HCT116 (cell line): ENCODE measurements around the gene CUX1. TPM values are rescaled to one million over a fixed set of nuclear protein-coding genes. Genes with fewer than 3 reads are reported as not detected.

Experiments used
- ATAC-seq: fragments of 200-7000 bp; cut with Tn5 transposase; 2 replicates; pipeline ENCODE4 v1.9.1; 2020; ENCODE audit warnings: mild to moderate bottlenecking, moderate library complexity
- BruUV-seq: library from RNA; stranded (reverse); fragments of 400-500 nt; replicated peaks from 2 replicates; lab custom pipeline; 2021; lab: Mats Ljungman, UMichigan
- CTCF ChIA-PET: fragments of 300-600 bp; sonication (Branson Sonifier 250); formaldehyde crosslinking; loops from one replicate; lab custom pipeline; 2021; ENCODE audit warnings: antibody characterized with exemption; lab: Charles Lee
- POLR2A ChIA-PET: fragments of 300-600, 350-600 bp; sonication (Branson Sonifier 250); formaldehyde crosslinking; loops from one replicate; lab custom pipeline; 2021; ENCODE audit warnings: antibody characterized with exemption; lab: Charles Lee
- RAD21 ChIA-PET, 2 experiments: fragments of 300-600 bp; sonication (Branson Sonifier 250); formaldehyde crosslinking; loops; one replicate each; lab custom pipeline; 2023; ENCODE audit warnings: low total read pairs in 2 of 2; ENCODE audit not compliant: uncharacterized antibody in 2 of 2, unreplicated experiment in 2 of 2, low non-redundant PET in 1 of 2; lab: Charles Lee
- DNase-seq: peaks from one replicate; pipeline ENCODE4 v3.0.0-alpha.2; 2010; ENCODE audit warnings: low read depth, low spot score
- H2AFZ ChIP-seq: fragments of 200-600 bp; shearing (Covaris generic), sonication (generic); 2 replicates; pipeline ENCODE4 v1.6.1; 2017; ENCODE audit warnings: low read depth, mixed run types, mixed read lengths, antibody characterized with exemption, low read length; ENCODE audit not compliant: poor library complexity, severe bottlenecking
- H3K27ac ChIP-seq: 2 replicates; pipeline ENCODE4 v1.5.1; 2012; ENCODE audit warnings: low read depth, low read length
- H3K27me3 ChIP-seq: fragments of 200-600 bp; sonication (generic); 2 replicates; pipeline ENCODE4 v1.6.1; 2016; ENCODE audit warnings: mixed run types, low read length, mixed read lengths; ENCODE audit not compliant: insufficient read depth
- H3K36me3 ChIP-seq, 2 experiments: fragments of 200-500 bp in 1 of 2; fragments of 200-600 bp in 1 of 2; sonication (Bioruptor generic) in 1 of 2; sonication (generic) in 1 of 2; 2 replicates each; pipeline versions ENCODE4 v1.5.1 to v1.6.1; 2014 to 2016; ENCODE audit warnings: low read length in 2 of 2, inconsistent platforms in 1 of 2, mixed read lengths in 1 of 2, mixed run types in 1 of 2; ENCODE audit not compliant: insufficient read depth in 2 of 2, control insufficient read depth in 1 of 2
- H3K4me1 ChIP-seq, 2 experiments: fragments of 200-600 bp in 1 of 2; sonication (generic) in 1 of 2; 2 replicates each; pipeline versions ENCODE4 v1.5.1 to v1.6.1; 2012 to 2017; ENCODE audit warnings: low read length in 2 of 2, inconsistent platforms in 1 of 2, mild to moderate bottlenecking in 1 of 2, mixed read lengths in 1 of 2, mixed run types in 1 of 2, moderate library complexity in 1 of 2; ENCODE audit not compliant: insufficient read depth in 2 of 2, control insufficient read depth in 1 of 2
- H3K4me2 ChIP-seq: fragments of 200-600 bp; sonication (generic); 2 replicates; pipeline ENCODE4 v1.6.1; 2017; ENCODE audit warnings: mixed run types, low read length, mixed read lengths
- H3K4me3 ChIP-seq, 2 experiments: fragments of 200-600 bp in 1 of 2; sonication (generic) in 1 of 2; replicated peaks in 1 of 2; 2 replicates each; pipeline ENCODE4 v1.5.1; 2011 to 2016; ENCODE audit warnings: low read length in 2 of 2, control low read depth in 1 of 2, low read depth in 1 of 2, mild to moderate bottlenecking in 1 of 2, mixed read lengths in 1 of 2, mixed run types in 1 of 2
- H3K79me2 ChIP-seq: fragments of 200-600 bp; sonication (generic); 2 replicates; pipeline ENCODE4 v1.6.1; 2017; ENCODE audit warnings: mild to moderate bottlenecking, mixed run types, low read length, moderate library complexity, mixed read lengths; ENCODE audit not compliant: insufficient read depth
- H3K9ac ChIP-seq: fragments of 200-600 bp; sonication (generic); 2 replicates; pipeline ENCODE4 v1.6.1; 2016; ENCODE audit warnings: low read length, mixed read lengths
- H3K9me2 ChIP-seq: fragments of 200-600 bp; sonication (generic), shearing (Covaris generic); 2 replicates; pipeline ENCODE4 v1.6.1; 2017; ENCODE audit warnings: mixed run types, mild to moderate bottlenecking, moderate library complexity; ENCODE audit not compliant: insufficient read depth
- H3K9me3 ChIP-seq, 2 experiments: fragments of 200-500 bp in 1 of 2; fragments of 200-600 bp in 1 of 2; sonication (Bioruptor generic) in 1 of 2; sonication (generic) in 1 of 2; 2 replicates each; pipeline ENCODE4 v1.6.1; 2014 to 2017; ENCODE audit warnings: low read length in 2 of 2, mixed read lengths in 2 of 2, inconsistent platforms in 1 of 2, low read depth in 1 of 2, mild to moderate bottlenecking in 1 of 2, mixed run types in 1 of 2, moderate library complexity in 1 of 2; ENCODE audit not compliant: control insufficient read depth in 1 of 2, insufficient read depth in 1 of 2
- H4K20me1 ChIP-seq: fragments of 200-600 bp; sonication (generic), shearing (Covaris generic); 2 replicates; pipeline ENCODE4 v1.6.1; 2017; ENCODE audit warnings: mixed run types, mild to moderate bottlenecking, moderate library complexity; ENCODE audit not compliant: insufficient read depth
- ATF3 ChIP-seq: IDR thresholded peaks from 2 replicates; pipeline ENCODE4 v1.6.1; 2012
- CBX3 ChIP-seq: IDR thresholded peaks from 2 replicates; pipeline ENCODE4 v1.6.1; 2012; ENCODE audit warnings: low read depth
- CEBPB ChIP-seq: IDR thresholded peaks from 2 replicates; pipeline ENCODE4 v1.6.1; 2012; ENCODE audit warnings: low read depth
- EGR1 ChIP-seq: IDR thresholded peaks from 2 replicates; pipeline ENCODE4 v1.6.1; 2012; ENCODE audit warnings: low read depth
- ELF1 ChIP-seq: IDR thresholded peaks from 2 replicates; pipeline ENCODE4 v1.6.1; 2012; ENCODE audit warnings: low read depth, borderline replicate concordance
- MAX ChIP-seq: IDR thresholded peaks from 2 replicates; pipeline ENCODE4 v1.6.1; 2012
- POLR2A ChIP-seq: IDR thresholded peaks from 2 replicates; pipeline ENCODE4 v1.7.0; 2011; ENCODE audit warnings: borderline replicate concordance; ENCODE audit not compliant: insufficient read depth, insufficient read length; ENCODE audit errors: extremely low read depth
- POLR2AphosphoS5 ChIP-seq: IDR thresholded peaks from 2 replicates; pipeline ENCODE4 v1.6.1; 2011; ENCODE audit warnings: mild to moderate bottlenecking, low read depth, low read length, moderate library complexity
- RAD21 ChIP-seq: IDR thresholded peaks from 2 replicates; pipeline ENCODE4 v1.6.1; 2012; ENCODE audit warnings: low read depth, mild to moderate bottlenecking
- REST ChIP-seq: IDR thresholded peaks from 2 replicates; pipeline ENCODE4 v1.6.1; 2012; ENCODE audit warnings: low read depth
- SIN3A ChIP-seq: IDR thresholded peaks from 2 replicates; pipeline ENCODE4 v1.6.1; 2012; ENCODE audit warnings: low read depth
- SP1 ChIP-seq: IDR thresholded peaks from 2 replicates; pipeline ENCODE4 v1.6.1; 2012; ENCODE audit warnings: low read depth
- SRF ChIP-seq: IDR thresholded peaks from 2 replicates; pipeline ENCODE4 v1.6.1; 2012; ENCODE audit warnings: low read depth
- TCF7L2 ChIP-seq: IDR thresholded peaks from 2 replicates; pipeline ENCODE4 v1.7.0; 2011; ENCODE audit warnings: borderline replicate concordance, inconsistent platforms; ENCODE audit not compliant: insufficient read depth, insufficient read length; ENCODE audit errors: extremely low read depth
- ZBTB33 ChIP-seq: IDR thresholded peaks from 2 replicates; pipeline ENCODE4 v1.6.1; 2011; ENCODE audit warnings: mild to moderate bottlenecking, low read length, moderate library complexity; ENCODE audit not compliant: insufficient replicate concordance; ENCODE audit errors: extremely low read depth
- ZFX ChIP-seq: fragments of 450-650 bp; IDR thresholded peaks from 2 replicates; pipeline ENCODE4 v1.6.1; 2017
- ZNF274 ChIP-seq: fragments of 200-500 bp; sonication (Bioruptor generic); IDR thresholded peaks from 2 replicates; pipeline ENCODE4 v1.6.1; 2014; ENCODE audit warnings: mild to moderate bottlenecking, low read depth, low read length, inconsistent platforms
- intact Hi-C: fragments of 100-400 bp; cut with micrococcal nuclease; formaldehyde crosslinking; loops from 2 replicates; pipeline ENCODE4 v1.10.0; 2022
- total RNA-seq: library from RNA; stranded (reverse); gene quantifications from one replicate; pipeline ENCODE4 v1.2.1, GENCODE V29; 2021; ENCODE audit not compliant: unreplicated experiment

The CUX1 gene
- total RNA-seq, 1 experiment from 2014 or later, result 68.9 TPM

GRCh38 chr7:101858437-101859385 is 41.3 kb downstream of the CUX1 start:
- Histone ChIP-seq H3K4me1 (peaks cover 30 to 55% of the 10 kb centered on the region in 2 experiments), H2AFZ (no peak overlapping the region), H3K4me2 (no peak overlapping the region), H3K4me3 (no peak overlapping the region), H4K20me1 (peaks cover 6% of the 10 kb centered on the region; the same call in 1 of the 2 replicates), H3K27me3 (no peaks in the 10 kb centered on the region), H3K27ac (no peak overlapping the region), H3K9ac (no peak overlapping the region), H3K9me2 (no peaks in the 10 kb centered on the region), H3K79me2 (peaks cover 84% of the 10 kb centered on the region), H3K9me3 (no peaks in the 10 kb centered on the region), H3K36me3 (no peaks in the 10 kb centered on the region)
- RAD21 ChIA-PET, result no interaction called here
- CTCF ChIA-PET, result interaction anchor here (1.4 kb wide), 1 partner anchor 12 kb away, joined by 4 read pairs; no protein-coding TSS in a partner anchor
- BruUV-seq, result no TSS peak
- POLR2A ChIA-PET, result interaction anchor here (0.8 kb wide), 1 partner anchor 12 kb away, joined by 5 read pairs; no protein-coding TSS in a partner anchor
- no peak for ATAC-seq
- intact Hi-C loops, result loop anchor here (10.0 kb wide), 1 partner anchor 376 kb away; no protein-coding TSS in a partner anchor
- TF ChIP-seq RAD21 (no peak), SP1 (no peak), CBX3 (no peak), POLR2A (no peak), TCF7L2 (no peak), ATF3 (no peak), ELF1 (no peak), ZBTB33 (no peak), ZNF274 (no peak), SRF (no peak), CEBPB (no peak), POLR2AphosphoS5 (no peak), EGR1 (no peak), MAX (no peak), SIN3A (no peak), REST (no peak), ZFX (no peak)
- no peak for DNase-seq
